HepG2 (cell line): ENCODE results near the gene SLC41A1. TPM values are rescaled to one million over a fixed set of nuclear protein-coding genes. Genes with fewer than 3 reads are reported as not detected.

Experiments used
- ARID2 ChIP-seq: sonication (generic); formaldehyde crosslinking; IDR thresholded peaks from 2 replicates; pipeline ENCODE4 v1.8.1; 2022; ENCODE audit warnings: mild to moderate bottlenecking, missing genetic modification reagents, borderline replicate concordance
- ATF6 ChIP-seq: sonication (generic); formaldehyde crosslinking; conservative IDR thresholded peaks from 2 replicates; pipeline ENCODE4 v1.4.0; 2020; ENCODE audit warnings: missing genetic modification reagents
- CCDC6 ChIP-seq: sonication (generic); formaldehyde crosslinking; IDR thresholded peaks from 2 replicates; pipeline ENCODE4 v1.8.1; 2022; ENCODE audit warnings: mild to moderate bottlenecking, missing genetic modification reagents, moderate library complexity
- NCOA2 ChIP-seq: sonication (generic); formaldehyde crosslinking; IDR thresholded peaks from 2 replicates; pipeline ENCODE4 v1.8.0; 2022; ENCODE audit warnings: inconsistent platforms
- NRL ChIP-seq: sonication (generic); formaldehyde crosslinking; IDR thresholded peaks from 2 replicates; pipeline ENCODE4 v1.5.0; 2020; ENCODE audit warnings: missing genetic modification reagents, mild to moderate bottlenecking, moderate library complexity, borderline replicate concordance
- PPARG ChIP-seq: conservative IDR thresholded peaks from 2 replicates; pipeline ENCODE4 v1.6.1; 2016; ENCODE audit warnings: missing biosample characterization, missing genetic modification reagents
- SALL1 ChIP-seq: sonication (generic); formaldehyde crosslinking; IDR thresholded peaks from 2 replicates; pipeline ENCODE4 v1.8.0; 2022; ENCODE audit warnings: mild to moderate bottlenecking, missing genetic modification reagents
- SMC3 ChIP-seq: IDR thresholded peaks from 2 replicates; pipeline ENCODE4 v1.6.1; 2011; ENCODE audit warnings: low read length, improper control_type of control experiment
- ZBTB49 ChIP-seq: sonication (generic); formaldehyde crosslinking; IDR thresholded peaks from 2 replicates; pipeline ENCODE4 v1.4.0; 2020; ENCODE audit warnings: missing genetic modification reagents, borderline replicate concordance
- ZFAT ChIP-seq: sonication (generic); formaldehyde crosslinking; conservative IDR thresholded peaks from 2 replicates; pipeline ENCODE4 v1.8.1; 2023; ENCODE audit warnings: missing genetic modification reagents, inconsistent platforms
- ZFX ChIP-seq: sonication (generic); formaldehyde crosslinking; IDR thresholded peaks from 2 replicates; pipeline ENCODE4 v1.4.0; 2020; ENCODE audit warnings: mild to moderate bottlenecking, low read depth, missing genetic modification reagents, moderate library complexity
- ZHX2 ChIP-seq, 2 experiments: sonication (generic) in 1 of 2; formaldehyde crosslinking in 1 of 2; IDR thresholded peaks; 2 replicates each; pipeline versions ENCODE4 v1.6.1 to v1.9.0; 2014 to 2022; ENCODE audit warnings: antibody characterized with exemption in 1 of 2, borderline replicate concordance in 1 of 2, inconsistent platforms in 1 of 2, low read depth in 1 of 2, missing genetic modification reagents in 1 of 2
- ZMYM4 ChIP-seq: sonication (generic); formaldehyde crosslinking; IDR thresholded peaks from 2 replicates; pipeline ENCODE4 v1.8.1; 2023; ENCODE audit warnings: mild to moderate bottlenecking, missing genetic modification reagents
- ZNF280B ChIP-seq: sonication (generic); formaldehyde crosslinking; IDR thresholded peaks from 2 replicates; pipeline ENCODE4 v1.5.0; 2020; ENCODE audit warnings: missing genetic modification reagents, mild to moderate bottlenecking, borderline replicate concordance
- polyA plus RNA-seq, 8 experiments: library from polyadenylated mRNA; depleted of rRNA in 3 of 8; stranded (reverse) in 7 of 8; unstranded in 1 of 8; fragments of >200 nt; fragmentation: Illumina TruSeq in 4 of 8; extraction: Trizol in 4 of 8; gene quantifications; 2 replicates each; pipeline versions ENCODE4 v1.2.1 to v1.2.3, GENCODE V29; 2011 to 2016; ENCODE audit warnings: low read depth in 4 of 8, missing spikeins in 1 of 8, mixed read lengths in 1 of 8; ENCODE audit not compliant: insufficient read depth in 1 of 8
- total RNA-seq, 5 experiments: library from RNA; depleted of rRNA; stranded (reverse); fragments of >200 nt; fragmentation: Illumina TruSeq; extraction: Trizol; gene quantifications; 2 replicates each; pipeline ENCODE4 v1.2.3, GENCODE V29; 2016; ENCODE audit warnings: low read depth in 1 of 5

The SLC41A1 gene
- total and polyA plus RNA-seq, 2 of the 13 experiments (the other 11 are each of a cell fraction or from before 2014, with no cell fraction given): 2.2 to 4.6 TPM

GRCh38 chr1:205750138-205751035 is 62.6 kb downstream of the SLC41A1 start, which contains the start of gene NUCKS1 (continued):
- TF ChIP-seq NRL (CRISPR knock-in tag): no peak
- TF ChIP-seq PPARG (CRISPR knock-in tag): peak; percentile 67
- peak; percentile 75 for TF ChIP-seq CCDC6 (CRISPR knock-in tag)
- 0 out of 2 replicates have a peak, but pooled peaks have one; percentile 53 for TF ChIP-seq ARID2 (CRISPR knock-in tag)
- peak; percentile 88 for TF ChIP-seq ZMYM4 (CRISPR knock-in tag)
- TF ChIP-seq SMC3: no peak
- TF ChIP-seq SALL1 (CRISPR knock-in tag): peak; percentile 17; the same call in 1 of the 2 replicates
- TF ChIP-seq ATF6 (CRISPR knock-in tag): peak; percentile 92
- TF ChIP-seq ZNF280B (CRISPR knock-in tag): no peak; the same call in 1 of the 2 replicates
- TF ChIP-seq ZFX: 0 out of 2 replicates have a peak, but pooled peaks have one; percentile 17
- peak; percentile 16; the same call in 1 of the 2 replicates for TF ChIP-seq ZBTB49 (CRISPR knock-in tag)
- peak; percentile 100 for TF ChIP-seq ZFAT (CRISPR knock-in tag)
- TF ChIP-seq NCOA2: no peak; the same call in 1 of the 2 replicates
- TF ChIP-seq ZHX2 (IDR thresholded peaks at IDR 0.05; ENCODE audit: low read depth): peak; percentile 97
- no peak for TF ChIP-seq ZHX2 (CRISPR knock-in tag; IDR thresholded peaks at IDR 0.05; ENCODE audit: borderline replicate concordance)
